ENCODE results near the gene NAPG. TPM values are rescaled to one million over a fixed set of nuclear protein-coding genes. Genes with fewer than 3 reads are reported as not detected.
"Not testable (repeated sequence)": the region's sequence is repeated elsewhere in the genome, so short reads cannot be mapped to it uniquely, and the experiment has no call there.

NAPG gene
- total and polyA plus RNA-seq, 2 experiments from 2014 or later = 29.0 to 43.2 TPM

GRCh38 chr18:10577842-10578572 is 52.2 kb downstream of the NAPG start:
- not testable (repeated sequence) for H3K4me1 ChIP-seq (ENCODE audit: insufficient read depth); H3K27ac ChIP-seq; H2AFZ ChIP-seq; H3K36me3 ChIP-seq (replicated peaks; ENCODE audit: insufficient read depth, low read depth); H3K9me2 ChIP-seq (replicated peaks; ENCODE audit: insufficient read depth); H4K20me1 ChIP-seq (ENCODE audit: insufficient read depth, poor library complexity, severe bottlenecking); H3K4me3 ChIP-seq; H3K4me2 ChIP-seq; H3K9me3 ChIP-seq (ENCODE audit: low read depth); H3K27me3 ChIP-seq; DNase-seq (ENCODE audit: low spot score); H3K79me2 ChIP-seq
- 78% methylated on average over 24 of the region's 25 CpGs for WGBS (ENCODE audit: low lambda C conversion rate, missing lambda C conversion rate)

- WGBS (ENCODE audit: low lambda C conversion rate, missing lambda C conversion rate) = 97% methylated on average over 11 of the region's 11 CpGs
- not testable (repeated sequence) for H4K20me1 ChIP-seq (ENCODE audit: insufficient read depth, poor library complexity, severe bottlenecking); H3K27ac ChIP-seq; H3K4me3 ChIP-seq; H3K4me2 ChIP-seq; H3K79me2 ChIP-seq; H2AFZ ChIP-seq; H3K9me3 ChIP-seq (ENCODE audit: low read depth); H3K36me3 ChIP-seq (replicated peaks; ENCODE audit: insufficient read depth, low read depth); DNase-seq (ENCODE audit: low spot score); H3K9me2 ChIP-seq (replicated peaks; ENCODE audit: insufficient read depth); H3K27me3 ChIP-seq; H3K4me1 ChIP-seq (ENCODE audit: insufficient read depth)
Observed at GRCh38 chr18:10578573-10578899, 52.7 kb downstream of the NAPG start.

DNA sequence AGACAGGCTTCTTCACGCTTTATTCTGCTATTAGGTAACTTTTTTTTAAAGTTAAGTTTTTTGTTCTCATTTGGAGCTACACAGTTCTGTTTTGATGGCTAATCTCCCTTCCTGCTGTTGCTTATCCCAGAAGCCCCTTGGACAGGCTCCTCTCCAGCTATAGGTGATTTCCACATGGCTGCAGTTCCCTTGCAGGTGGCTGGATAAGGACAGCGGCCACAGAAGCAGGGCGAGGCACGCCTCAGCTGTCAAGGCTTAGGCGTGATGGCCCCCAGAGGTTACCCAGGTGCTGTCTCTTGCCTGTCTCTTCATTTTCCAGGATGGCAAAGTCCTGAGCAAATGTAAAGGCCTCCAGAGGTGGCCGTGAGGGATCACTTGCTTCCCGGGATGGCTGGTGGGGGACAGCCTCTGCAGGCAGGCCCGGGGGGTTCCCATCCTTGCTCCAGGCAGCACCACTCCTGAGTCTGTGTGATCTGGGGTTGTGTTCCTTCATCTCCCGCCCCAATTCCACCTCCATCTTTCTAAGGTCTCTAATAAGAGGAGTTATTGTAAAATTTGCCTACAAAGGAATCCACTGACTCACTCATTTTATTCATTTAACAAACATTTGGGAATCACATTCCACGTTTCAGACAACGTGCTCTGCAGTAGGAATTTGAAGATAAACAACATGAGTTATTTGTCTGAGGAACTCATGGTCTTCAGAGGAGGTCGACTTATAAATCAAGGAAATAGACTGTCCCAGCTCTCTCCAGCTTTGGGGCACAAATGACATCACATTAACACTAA is 53.4 kb downstream of the NAPG start:
- Histone ChIP-seq H3K4me1 (ENCODE audit: insufficient read depth) (no peaks in the 10 kb centered on the region), H3K36me3 (replicated peaks; ENCODE audit: insufficient read depth, low read depth) (no peaks in the 10 kb centered on the region), H3K9me3 (ENCODE audit: low read depth) (no peaks in the 10 kb centered on the region), H3K27me3 (no peaks in the 10 kb centered on the region), H2AFZ (no peak overlapping the region), H3K9me2 (replicated peaks; ENCODE audit: insufficient read depth) (no peaks in the 10 kb centered on the region), H3K4me3 (no peak overlapping the region), H3K4me2 (no peak overlapping the region), H3K27ac (no peak overlapping the region), H4K20me1 (ENCODE audit: insufficient read depth, poor library complexity, severe bottlenecking) (no peaks in the 10 kb centered on the region), H3K79me2 (no peaks in the 10 kb centered on the region)
- no peak for TF ChIP-seq CTCF (IDR thresholded peaks at IDR 0.05; ENCODE audit: poor library complexity)
- TF ChIP-seq EZH2 (IDR thresholded peaks at IDR 0.05; ENCODE audit: borderline replicate concordance) = no peak
- no peak for TF ChIP-seq EZH2phosphoT487 (IDR thresholded peaks at IDR 0.05; ENCODE audit: low read depth, severe bottlenecking, unreplicated experiment)
- WGBS (ENCODE audit: low lambda C conversion rate, missing lambda C conversion rate) = 80% methylated on average over 12 of the region's 12 CpGs
- DNase-seq (ENCODE audit: low spot score) = no peak

DNA sequence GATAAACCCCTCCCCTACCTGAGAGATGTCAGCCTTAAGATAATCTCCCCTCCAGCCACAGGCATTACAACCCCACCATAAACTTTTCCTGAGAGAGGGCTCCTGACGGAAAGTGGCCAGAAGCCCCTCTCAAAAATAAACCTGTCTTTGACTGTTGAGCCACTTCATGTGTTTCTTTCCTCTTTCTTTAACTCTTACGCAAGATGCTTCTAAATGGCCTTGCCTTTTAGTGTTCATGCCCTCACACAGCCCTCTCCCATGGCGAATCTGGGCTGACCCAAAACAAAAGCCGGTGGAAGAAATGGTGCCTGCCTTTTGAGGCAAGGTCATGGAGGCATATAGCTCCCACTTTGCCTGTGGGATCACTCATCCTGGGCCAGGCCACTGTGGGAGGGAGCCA is 54.4 kb downstream of the NAPG start:
- H3K9me2 ChIP-seq (replicated peaks; ENCODE audit: insufficient read depth) = no peaks in the 10 kb centered on the region
- H3K9me3 ChIP-seq (ENCODE audit: low read depth) = no peaks in the 10 kb centered on the region
- no peaks in the 10 kb centered on the region for H3K27me3 ChIP-seq
- no peaks in the 10 kb centered on the region for H3K36me3 ChIP-seq (replicated peaks; ENCODE audit: insufficient read depth, low read depth)
- H3K4me2 ChIP-seq = no peak overlapping the region
- no peak overlapping the region for H3K27ac ChIP-seq
- no peak for DNase-seq (ENCODE audit: low spot score)
- WGBS (ENCODE audit: low lambda C conversion rate, missing lambda C conversion rate) = 94% methylated on average over 4 of the region's 4 CpGs
- no peak overlapping the region for H3K4me3 ChIP-seq
- H3K79me2 ChIP-seq = no peaks in the 10 kb centered on the region
- no peaks in the 10 kb centered on the region for H4K20me1 ChIP-seq (ENCODE audit: insufficient read depth, poor library complexity, severe bottlenecking)
- TF ChIP-seq EZH2 (IDR thresholded peaks at IDR 0.05; ENCODE audit: borderline replicate concordance) (no peak), CTCF (IDR thresholded peaks at IDR 0.05; ENCODE audit: poor library complexity) (no peak), EZH2phosphoT487 (IDR thresholded peaks at IDR 0.05; ENCODE audit: low read depth, severe bottlenecking, unreplicated experiment) (no peak)
- no peaks in the 10 kb centered on the region for H3K4me1 ChIP-seq (ENCODE audit: insufficient read depth)
- H2AFZ ChIP-seq = no peak overlapping the region
